ENCODE data around the gene EFEMP1. TPM values are rescaled to one million over a fixed set of nuclear protein-coding genes. Genes with fewer than 3 reads are reported as not detected.

EFEMP1 gene
- total RNA-seq, 1 experiment from 2014 or later = 0.15 TPM

DNA sequence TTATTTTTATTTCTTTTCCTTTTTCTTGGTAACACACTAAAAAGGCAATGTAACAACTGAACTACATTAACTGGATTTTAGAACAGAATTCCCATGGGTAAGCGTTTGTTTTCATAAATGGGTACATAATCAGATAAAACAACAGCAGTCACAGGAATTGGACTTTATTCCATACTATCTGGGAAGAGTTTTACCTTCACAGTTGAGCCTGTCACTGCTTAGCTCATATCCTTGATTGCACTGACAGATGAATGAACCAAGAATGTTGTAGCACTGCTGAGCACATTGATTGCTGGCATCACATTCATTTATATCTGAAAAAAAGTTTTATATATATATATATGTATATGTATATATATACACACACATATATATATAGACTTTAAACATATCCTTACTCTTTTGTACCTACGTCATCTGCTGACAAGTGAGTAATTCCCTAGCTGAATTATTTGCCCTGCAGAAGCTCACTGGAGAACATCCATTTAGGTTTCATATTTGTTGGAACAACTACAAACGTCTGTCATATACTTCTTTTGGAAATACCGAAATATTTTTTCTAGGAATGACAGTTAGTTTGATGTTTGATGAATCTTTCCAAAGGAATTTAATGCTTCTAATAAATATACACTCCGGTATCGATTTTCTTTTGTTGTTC is 47.0 kb downstream of the EFEMP1 start:
- no peak for TF ChIP-seq EZH2 (IDR thresholded peaks at IDR 0.05; ENCODE audit: borderline replicate concordance, low read depth, low read length, poor library complexity, severe bottlenecking)
- TF ChIP-seq, protein P1, sequence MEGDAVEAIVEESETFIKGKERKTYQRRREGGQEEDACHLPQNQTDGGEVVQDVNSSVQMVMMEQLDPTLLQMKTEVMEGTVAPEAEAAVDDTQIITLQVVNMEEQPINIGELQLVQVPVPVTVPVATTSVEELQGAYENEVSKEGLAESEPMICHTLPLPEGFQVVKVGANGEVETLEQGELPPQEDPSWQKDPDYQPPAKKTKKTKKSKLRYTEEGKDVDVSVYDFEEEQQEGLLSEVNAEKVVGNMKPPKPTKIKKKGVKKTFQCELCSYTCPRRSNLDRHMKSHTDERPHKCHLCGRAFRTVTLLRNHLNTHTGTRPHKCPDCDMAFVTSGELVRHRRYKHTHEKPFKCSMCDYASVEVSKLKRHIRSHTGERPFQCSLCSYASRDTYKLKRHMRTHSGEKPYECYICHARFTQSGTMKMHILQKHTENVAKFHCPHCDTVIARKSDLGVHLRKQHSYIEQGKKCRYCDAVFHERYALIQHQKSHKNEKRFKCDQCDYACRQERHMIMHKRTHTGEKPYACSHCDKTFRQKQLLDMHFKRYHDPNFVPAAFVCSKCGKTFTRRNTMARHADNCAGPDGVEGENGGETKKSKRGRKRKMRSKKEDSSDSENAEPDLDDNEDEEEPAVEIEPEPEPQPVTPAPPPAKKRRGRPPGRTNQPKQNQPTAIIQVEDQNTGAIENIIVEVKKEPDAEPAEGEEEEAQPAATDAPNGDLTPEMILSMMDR (conservative IDR thresholded peaks at IDR 0.05; ENCODE audit: low read depth, low read length) = no peak
- Histone ChIP-seq H3K27ac (ENCODE audit: low read depth, low read length, poor library complexity, severe bottlenecking) (no peak overlapping the region), H3K9me3 (ENCODE audit: low read depth, low read length, poor library complexity, severe bottlenecking) (no peaks in the 10 kb centered on the region), H3K4me3 (ENCODE audit: low read depth, low read length, poor library complexity, severe bottlenecking) (no peak overlapping the region), H3K36me3 (ENCODE audit: insufficient read depth, low read length, poor library complexity, severe bottlenecking) (no peaks in the 10 kb centered on the region), H3K4me1 (ENCODE audit: insufficient read depth, low read length, poor library complexity, severe bottlenecking) (no peaks in the 10 kb centered on the region), H3K27me3 (replicated peaks; ENCODE audit: insufficient read depth, low read depth, low read length, poor library complexity) (no peaks in the 10 kb centered on the region)
- BruUV-seq (replicated peaks) = no TSS peak
- DNase-seq (ENCODE audit: low spot score) = no peak
- intact Hi-C loops (cut with micrococcal nuclease; ENCODE audit: unreplicated experiment) = no loop called here
- ChIA-PET POLR2A (ENCODE audit: low non-redundant PET) (no interaction called here), CTCF (no interaction called here)

DNA sequence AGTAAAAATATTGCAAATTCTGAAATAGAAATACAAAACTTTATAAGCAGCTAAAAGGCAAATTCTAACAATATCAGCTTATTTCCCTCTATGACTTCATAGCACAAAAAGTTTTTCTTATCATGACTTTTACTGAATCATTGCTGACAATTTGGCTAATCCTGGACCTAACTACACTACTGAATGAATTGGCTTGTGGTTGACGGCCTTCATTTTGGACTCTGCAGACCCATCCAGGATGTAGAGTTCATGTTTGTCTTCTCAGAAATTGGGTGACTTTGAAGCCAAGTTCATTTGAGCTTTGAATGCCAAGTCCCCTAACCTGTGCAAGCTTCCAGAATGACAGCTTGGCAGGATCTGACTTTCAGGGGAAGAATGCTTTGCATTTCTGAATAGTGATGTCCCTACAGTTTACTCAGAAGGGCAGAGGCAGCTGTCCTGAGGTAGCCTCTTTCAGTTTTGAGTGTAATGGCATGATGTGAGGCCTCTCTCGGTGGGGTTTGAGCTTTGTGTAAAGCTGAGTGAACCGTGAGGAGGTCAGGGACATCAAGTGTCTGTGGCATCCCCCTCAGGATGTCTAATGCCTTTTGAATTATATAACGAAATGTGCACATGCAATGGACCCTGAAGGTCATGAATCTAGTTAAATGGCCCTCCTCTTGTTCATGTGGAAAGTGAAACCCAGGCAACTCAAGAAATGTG is 48.0 kb downstream of the EFEMP1 start:
- BruUV-seq (replicated peaks) = no TSS peak
- H3K4me3 ChIP-seq (ENCODE audit: low read depth, low read length, poor library complexity, severe bottlenecking) = no peak overlapping the region
- no peak for DNase-seq (ENCODE audit: low spot score)
- H3K27ac ChIP-seq (ENCODE audit: low read depth, low read length, poor library complexity, severe bottlenecking) = no peak overlapping the region
- CTCF ChIA-PET = no interaction called here
- intact Hi-C loops (cut with micrococcal nuclease; ENCODE audit: unreplicated experiment) = no loop called here
- no peaks in the 10 kb centered on the region for H3K36me3 ChIP-seq (ENCODE audit: insufficient read depth, low read length, poor library complexity, severe bottlenecking)
- no peaks in the 10 kb centered on the region for H3K27me3 ChIP-seq (replicated peaks; ENCODE audit: insufficient read depth, low read depth, low read length, poor library complexity)
- no peaks in the 10 kb centered on the region for H3K9me3 ChIP-seq (ENCODE audit: low read depth, low read length, poor library complexity, severe bottlenecking)
- no peak for TF ChIP-seq EZH2 (IDR thresholded peaks at IDR 0.05; ENCODE audit: borderline replicate concordance, low read depth, low read length, poor library complexity, severe bottlenecking)
- TF ChIP-seq, protein P1 (conservative IDR thresholded peaks at IDR 0.05; ENCODE audit: low read depth, low read length) = no peak
- no peaks in the 10 kb centered on the region for H3K4me1 ChIP-seq (ENCODE audit: insufficient read depth, low read length, poor library complexity, severe bottlenecking)
- POLR2A ChIA-PET (ENCODE audit: low non-redundant PET) = interaction anchor here (0.6 kb wide), 1 partner anchor 48 kb away, joined by 5 read pairs; no protein-coding TSS in a partner anchor

DNA sequence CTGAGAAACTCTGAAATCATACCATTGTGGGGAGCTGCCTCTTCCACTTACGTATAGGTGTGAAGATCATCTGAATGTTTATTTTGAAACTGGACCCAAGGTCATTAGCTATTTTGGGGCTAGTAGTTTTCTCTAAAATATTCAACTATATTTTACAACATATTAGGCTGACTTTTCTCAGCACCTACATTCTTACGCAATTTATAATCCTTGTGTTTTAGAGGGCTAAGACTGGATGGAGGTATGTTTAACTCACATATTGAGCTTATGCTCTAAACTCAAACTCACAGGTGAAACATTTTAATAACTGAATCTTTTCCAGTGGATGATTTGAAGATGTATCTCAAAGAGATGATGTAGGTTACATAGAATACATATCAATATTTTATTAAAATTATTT is 49.2 kb downstream of the EFEMP1 start:
- H3K4me1 ChIP-seq (ENCODE audit: insufficient read depth, low read length, poor library complexity, severe bottlenecking) = no peaks in the 10 kb centered on the region
- no peak for DNase-seq (ENCODE audit: low spot score)

More for the DNA sequence above, 49.2 kb downstream of the EFEMP1 start:
- no peak for TF ChIP-seq EZH2 (IDR thresholded peaks at IDR 0.05; ENCODE audit: borderline replicate concordance, low read depth, low read length, poor library complexity, severe bottlenecking)
- TF ChIP-seq, protein P1 (conservative IDR thresholded peaks at IDR 0.05; ENCODE audit: low read depth, low read length) = no peak
- intact Hi-C loops (cut with micrococcal nuclease; ENCODE audit: unreplicated experiment) = no loop called here
- H3K27me3 ChIP-seq (replicated peaks; ENCODE audit: insufficient read depth, low read depth, low read length, poor library complexity) = no peaks in the 10 kb centered on the region
- no peaks in the 10 kb centered on the region for H3K9me3 ChIP-seq (ENCODE audit: low read depth, low read length, poor library complexity, severe bottlenecking)
- no peak overlapping the region for H3K4me3 ChIP-seq (ENCODE audit: low read depth, low read length, poor library complexity, severe bottlenecking)
- H3K36me3 ChIP-seq (ENCODE audit: insufficient read depth, low read length, poor library complexity, severe bottlenecking) = no peaks in the 10 kb centered on the region
- ChIA-PET CTCF (no interaction called here), POLR2A (ENCODE audit: low non-redundant PET) (no interaction called here)
- BruUV-seq (replicated peaks) = no TSS peak
- no peak overlapping the region for H3K27ac ChIP-seq (ENCODE audit: low read depth, low read length, poor library complexity, severe bottlenecking)

All from A673 (cell line).